ENCODE results near the gene NYAP1. TPM values are rescaled to one million over a fixed set of nuclear protein-coding genes. Genes with fewer than 3 reads are reported as not detected.

The NYAP1 gene
- total RNA-seq, 2 donors from 2014 or later, result 0.37 to 1.5 TPM

GRCh38 chr7:100489824-100490223, 6.1 kb downstream of the NYAP1 start:
- Histone ChIP-seq H3K9me3 (no peaks in the 10 kb centered on the region), H3K36me3 (no peaks in the 10 kb centered on the region), H3K27ac (no peak overlapping the region), H3K4me3 (no peak overlapping the region), H3K27me3 (no peaks in the 10 kb centered on the region), H3K4me1 (peaks cover 0 to 11% of the 10 kb centered on the region in 2 donors)
- TF ChIP-seq CTCF (IDR thresholded peaks at IDR 0.05), result no peak
- no peak for DNase-seq (ENCODE audit: low spot score)

DNA sequence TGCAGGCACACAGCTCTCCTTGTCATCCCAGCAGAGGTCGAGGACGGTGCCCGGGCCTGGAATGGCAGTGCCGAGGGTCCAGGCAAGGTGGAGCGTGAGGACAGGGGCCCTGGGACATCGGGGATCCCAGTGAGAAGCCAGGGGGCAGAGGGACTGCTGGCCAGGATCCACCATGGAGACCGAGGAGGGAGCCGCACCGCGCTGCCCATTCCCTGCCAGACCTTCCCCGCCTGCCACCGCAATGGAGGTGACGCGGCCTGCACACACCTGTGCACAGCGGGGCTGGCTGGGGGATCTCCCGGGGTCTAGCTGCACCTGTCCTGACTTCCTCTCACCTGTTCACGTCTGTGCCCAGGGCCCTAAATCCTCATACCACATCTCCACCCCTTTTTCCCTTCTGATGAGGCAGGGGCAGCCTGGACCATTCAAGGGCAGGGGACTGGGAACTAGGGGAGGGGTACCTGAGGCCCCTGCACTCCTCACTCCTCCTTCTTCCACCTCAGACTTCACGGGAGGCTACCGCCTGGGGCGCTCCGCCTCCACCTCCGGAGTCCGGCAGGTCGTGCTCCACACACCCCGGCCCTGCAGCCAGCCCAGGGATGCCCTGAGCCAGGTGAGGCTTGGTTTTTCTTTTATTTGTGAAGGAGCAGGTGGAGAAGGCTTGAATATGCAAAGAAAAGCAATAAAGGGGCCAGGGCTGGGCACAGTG, 6.9 kb downstream of the NYAP1 start:
- H3K9me3 ChIP-seq, result no peaks in the 10 kb centered on the region
- no peak for TF ChIP-seq CTCF (IDR thresholded peaks at IDR 0.05)
- no peak overlapping the region for H3K27ac ChIP-seq
- H3K4me3 ChIP-seq, result no peak overlapping the region
- H3K27me3 ChIP-seq, result no peaks in the 10 kb centered on the region
- no peaks in the 10 kb centered on the region for H3K36me3 ChIP-seq
- no peak for DNase-seq (ENCODE audit: low spot score)
- H3K4me1 ChIP-seq, result peaks cover 0 to 11% of the 10 kb centered on the region in 2 donors

DNA sequence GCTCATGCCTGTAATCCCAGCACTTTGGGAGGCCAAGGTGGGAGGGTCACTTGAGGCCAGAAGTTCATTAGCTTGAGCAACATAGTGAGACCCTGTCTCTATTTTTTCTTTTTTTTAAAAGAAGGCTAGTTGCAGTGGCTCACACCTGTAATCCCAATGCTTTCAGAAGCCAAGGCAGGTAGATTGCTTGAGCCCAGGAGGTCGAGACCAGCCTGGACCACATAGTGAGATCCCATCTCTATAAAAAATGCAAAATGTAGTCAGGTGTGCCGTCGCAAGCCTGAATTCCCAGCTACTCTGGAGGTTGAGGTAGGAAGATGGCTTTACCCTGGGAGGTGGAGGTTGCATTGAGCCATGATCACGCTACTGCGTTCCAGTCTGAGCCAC, 7.5 kb downstream of the NYAP1 start:
- no peaks in the 10 kb centered on the region for H3K9me3 ChIP-seq
- no peaks in the 10 kb centered on the region for H3K27me3 ChIP-seq
- DNase-seq (ENCODE audit: low spot score), result no peak
- no peak overlapping the region for H3K4me3 ChIP-seq
- TF ChIP-seq CTCF (IDR thresholded peaks at IDR 0.05), result no peak
- H3K36me3 ChIP-seq, result no peaks in the 10 kb centered on the region
- H3K27ac ChIP-seq, result no peak overlapping the region
- H3K4me1 ChIP-seq, result peaks cover 0 to 11% of the 10 kb centered on the region in 2 donors

GRCh38 chr7:100492738-100493475, 9.2 kb downstream of the NYAP1 start:
- Histone ChIP-seq H3K36me3 (no peaks in the 10 kb centered on the region), H3K9me3 (no peaks in the 10 kb centered on the region), H3K4me3 (peak overlapping the region in 1 of 2 donors; percentile 50), H3K27ac (no peak overlapping the region), H3K4me1 (peaks cover 0 to 11% of the 10 kb centered on the region in 2 donors), H3K27me3 (no peaks in the 10 kb centered on the region)
- DNase-seq (ENCODE audit: low spot score), result no peak
- TF ChIP-seq CTCF (IDR thresholded peaks at IDR 0.05), result no peak

GRCh38 chr7:100493476-100494264, 9.9 kb downstream of the NYAP1 start:
- Histone ChIP-seq H3K4me1 (peaks cover 0 to 11% of the 10 kb centered on the region in 2 donors), H3K27ac (no peak overlapping the region), H3K27me3 (no peaks in the 10 kb centered on the region), H3K4me3 (peak overlapping the region; percentile 20 to 50), H3K9me3 (no peaks in the 10 kb centered on the region), H3K36me3 (no peaks in the 10 kb centered on the region)
- DNase-seq (ENCODE audit: low spot score), result no peak
- peak in 1 of 2 donors; percentile 40 for TF ChIP-seq CTCF (IDR thresholded peaks at IDR 0.05)

Measured in right atrium auricular region (tissue), 2 donors.